ENCODE data around the gene REELD1. TPM values are rescaled to one million over a fixed set of nuclear protein-coding genes. Genes with fewer than 3 reads are reported as not detected.
A peak's percentile ranks its signal among the peaks of the same experiment; 100 is the strongest.

REELD1 gene
- not detected in 2 replicates for polyA plus RNA-seq (2014; cell fraction: cytosol; rRNA removed)
- not detected in 2 replicates for polyA plus RNA-seq (2014; cell fraction: nucleus; rRNA removed)

DNA sequence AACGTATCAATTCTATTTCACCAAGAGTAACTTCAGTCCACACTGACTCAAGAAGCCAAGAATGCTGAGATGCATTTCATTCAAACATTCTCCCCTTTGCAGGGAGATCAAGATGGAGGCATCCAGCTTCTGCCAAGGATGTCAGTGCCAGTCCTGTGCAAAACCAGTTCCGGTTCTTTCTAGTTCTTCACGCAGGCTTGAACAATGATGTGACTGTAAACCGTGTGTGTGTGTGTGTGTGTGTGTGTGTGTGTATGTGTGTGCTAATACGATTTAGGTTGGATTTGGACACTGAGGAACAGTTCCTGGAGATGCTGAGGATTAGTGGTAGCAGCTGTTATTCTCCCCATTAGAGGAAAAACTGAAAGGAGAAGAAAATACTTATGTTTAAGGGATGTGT is at the start of gene REELD1:
REELD1 (plus strand) TSS at position 301 of the 400 bp plus-strand sequence. CDS start 2,415 bp downstream, outside the sequence.
- DNase-seq (ENCODE audit: low spot score) = no peak

DNA sequence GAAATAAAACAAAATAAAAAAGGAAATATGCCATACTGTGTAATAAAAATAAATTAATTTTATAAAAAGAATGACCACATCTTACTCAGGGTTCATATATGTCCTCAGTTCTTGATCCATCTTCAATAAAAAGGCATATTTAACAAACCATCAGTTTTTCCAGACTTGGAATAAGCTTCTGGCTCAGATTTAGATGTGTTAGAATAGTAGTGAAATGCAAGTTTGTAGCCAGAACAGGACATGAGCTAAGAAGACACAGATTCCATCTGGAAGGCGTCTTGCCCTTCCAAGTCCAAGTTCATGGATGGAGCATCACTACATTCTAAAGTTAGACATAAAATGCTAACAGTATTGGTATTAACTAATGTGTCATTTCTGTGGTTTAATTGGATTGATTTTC is 49.1 kb upstream of the REELD1 start:
- no peak for DNase-seq (ENCODE audit: low spot score)

DNA sequence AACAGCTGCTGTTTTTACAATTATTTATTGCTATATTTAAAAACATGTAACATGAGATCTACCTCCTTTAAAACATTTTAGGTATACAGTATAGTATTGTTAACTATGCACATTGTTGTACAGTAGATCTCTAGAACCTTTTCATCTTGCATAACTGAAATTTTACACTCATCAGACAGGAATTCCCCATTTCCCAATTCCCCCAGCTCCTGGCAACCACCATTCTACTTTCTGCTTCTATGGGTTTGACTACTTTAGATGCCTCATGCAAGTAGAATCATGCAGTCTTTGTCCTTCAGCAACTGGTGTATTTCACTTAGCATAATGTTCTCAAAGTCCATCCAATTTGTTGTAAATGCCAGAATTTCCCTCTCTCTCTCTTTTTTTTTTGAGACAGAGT is 48.5 kb upstream of the REELD1 start:
- DNase-seq (ENCODE audit: low spot score) = no peak

DNA sequence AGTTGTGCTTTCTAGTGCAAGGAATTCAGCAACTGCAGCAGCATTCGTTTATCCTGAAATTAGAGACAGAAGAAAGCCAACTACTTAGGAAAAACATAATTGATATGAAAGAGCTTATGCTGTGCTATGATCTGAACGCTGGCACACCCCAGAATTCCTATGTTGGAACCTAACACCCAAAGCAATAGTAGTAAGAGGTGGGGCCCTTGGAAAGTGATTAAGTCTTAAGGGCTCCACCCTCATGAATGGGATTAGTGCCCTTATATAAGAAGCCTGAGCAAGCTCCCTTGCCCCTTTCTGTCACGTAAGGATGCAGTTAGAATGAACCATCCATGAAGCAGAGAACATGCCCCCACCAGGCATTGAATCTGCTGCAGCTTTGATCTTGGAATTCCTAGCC is 44.2 kb upstream of the REELD1 start:
- no peak for DNase-seq (ENCODE audit: low spot score)

DNA sequence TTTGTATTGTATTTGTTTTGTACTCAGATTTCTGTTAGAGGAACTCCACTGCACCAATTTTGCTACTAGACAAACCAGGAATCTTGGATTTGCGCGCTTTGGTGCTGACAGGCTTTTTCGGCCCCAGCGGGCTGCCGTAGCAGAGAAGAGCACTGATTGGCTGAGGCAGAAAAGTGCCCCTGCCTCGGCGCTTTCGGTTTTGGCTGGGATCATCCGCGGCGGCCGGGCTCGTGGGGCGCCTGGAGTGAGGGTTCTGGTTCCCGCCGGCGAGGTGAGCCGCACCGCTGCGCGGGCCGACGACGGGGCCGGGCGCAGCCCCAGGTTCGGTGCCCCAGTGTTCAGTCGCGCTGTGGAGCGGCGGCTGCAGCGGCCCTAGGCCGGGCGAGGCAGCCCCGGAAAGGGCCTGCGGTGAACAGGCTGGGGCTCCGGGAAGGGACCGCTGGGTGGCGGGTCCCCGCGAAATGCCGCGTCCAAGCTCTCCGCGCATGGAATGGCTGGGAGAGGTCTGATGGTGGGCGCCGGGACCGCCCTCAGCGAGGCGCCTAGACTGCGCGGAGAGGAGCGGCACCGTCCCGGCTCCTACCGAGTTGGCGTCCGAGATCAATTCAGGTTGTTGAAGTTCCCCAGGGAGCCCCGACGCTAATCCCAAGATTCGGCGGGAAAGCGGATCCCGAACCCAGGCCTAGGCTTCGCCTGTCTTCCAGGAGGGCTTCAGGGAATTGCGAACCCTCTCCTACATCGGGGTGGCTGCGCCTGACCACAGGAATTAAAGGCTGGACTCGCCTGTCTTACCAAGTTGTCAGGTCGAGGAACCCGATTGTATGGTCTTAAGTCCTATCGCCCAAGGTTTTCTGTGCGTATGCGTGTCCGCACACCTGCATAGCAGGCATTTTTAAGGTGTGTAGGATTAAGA is 38.5 kb upstream of the REELD1 start, which contains the start of gene LSM6:
LSM6 (plus strand) TSS at position 178 of the 913 bp plus-strand sequence. CDS start 7,204 bp downstream, outside the sequence.
- DNase-seq (ENCODE audit: low spot score) = peak; percentile 82

DNA sequence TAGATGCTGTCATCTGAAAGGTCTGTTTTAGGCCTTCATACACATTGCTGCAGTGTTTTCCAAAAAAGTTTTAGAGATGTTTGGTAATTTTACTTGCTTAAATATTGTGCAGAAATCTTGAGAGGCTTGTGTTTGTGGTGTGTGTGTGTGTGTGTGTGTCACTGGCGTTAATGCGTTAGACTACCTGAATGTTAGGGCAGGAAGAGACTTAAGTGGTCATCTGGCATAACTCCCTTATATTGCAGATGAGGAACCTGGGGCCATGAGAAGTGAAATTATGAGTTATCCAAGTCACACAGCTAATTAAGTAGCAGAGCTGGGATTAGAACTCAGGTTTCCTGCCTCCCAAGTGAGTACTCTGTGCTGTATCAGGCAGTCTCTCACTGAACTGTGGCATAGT is 37.4 kb upstream of the REELD1 start:
- DNase-seq (ENCODE audit: low spot score) = no peak

DNA sequence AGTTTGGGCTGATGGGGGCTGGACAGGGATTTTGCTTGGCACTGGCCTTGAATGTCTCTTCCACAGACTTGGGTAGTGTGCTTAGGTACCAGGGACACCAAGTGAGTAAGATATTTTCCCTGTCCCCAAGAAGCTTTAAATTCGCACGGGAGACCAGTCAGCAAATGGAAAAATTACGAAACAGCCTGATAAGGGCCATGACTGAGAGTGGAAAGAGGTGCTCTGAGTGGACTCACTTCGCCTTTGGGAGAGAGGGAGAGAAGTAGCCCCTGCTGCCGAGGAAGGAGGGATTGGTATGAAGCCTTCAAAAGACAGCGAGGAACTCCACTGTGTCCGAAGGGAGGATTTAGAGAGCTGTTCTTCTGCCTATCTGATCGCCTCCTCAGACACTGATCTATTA is 36.2 kb upstream of the REELD1 start:
- no peak for DNase-seq (ENCODE audit: low spot score)

DNA sequence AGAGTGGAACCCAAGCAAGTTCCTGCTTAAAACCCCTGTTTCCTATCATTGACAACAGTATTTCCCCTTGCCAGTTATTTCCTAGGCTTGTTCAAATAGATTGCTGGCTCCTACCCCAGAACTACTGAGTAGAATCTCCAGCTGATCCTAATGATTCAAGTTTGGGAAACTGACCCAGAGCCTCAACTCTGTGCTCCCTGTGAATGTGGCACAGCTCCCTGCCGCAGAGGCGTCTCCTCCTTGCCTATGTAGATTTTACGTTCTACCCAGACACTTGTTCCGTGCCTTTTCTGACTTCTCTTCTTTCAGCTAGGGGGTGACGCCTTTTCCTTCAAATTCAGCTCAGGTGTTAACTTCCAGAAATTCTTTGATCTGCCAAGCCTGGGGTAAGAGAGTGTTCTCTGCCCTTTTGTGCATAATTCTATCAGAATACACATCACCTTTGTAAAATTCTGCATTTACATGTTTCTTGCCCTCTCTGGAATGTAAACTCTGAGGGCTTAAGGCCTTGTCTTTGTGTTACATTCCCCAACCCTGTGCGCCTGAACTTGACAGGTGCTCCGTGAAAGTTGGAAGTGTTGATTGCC is 34.5 kb upstream of the REELD1 start:
- no peak for DNase-seq (ENCODE audit: low spot score)

DNA sequence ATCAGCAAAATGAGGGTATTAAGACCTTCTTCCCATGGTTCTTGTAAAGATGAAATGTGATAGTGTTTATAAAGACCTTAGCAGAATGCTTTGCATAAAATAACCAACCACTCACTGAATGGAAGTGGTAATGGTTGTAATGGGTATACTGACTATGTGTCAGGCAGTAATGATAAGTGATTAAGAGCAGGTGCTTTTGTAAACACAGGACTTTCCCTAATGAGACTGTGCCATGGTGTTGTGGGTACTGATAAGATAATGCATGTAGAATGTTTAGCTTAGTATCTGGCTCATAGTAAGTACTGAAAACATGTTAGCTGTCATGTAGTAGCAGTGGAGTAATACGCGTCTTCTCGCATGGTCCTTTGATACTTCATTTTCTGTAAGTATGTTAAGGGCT is 31.9 kb upstream of the REELD1 start:
- no peak for DNase-seq (ENCODE audit: low spot score)

DNA sequence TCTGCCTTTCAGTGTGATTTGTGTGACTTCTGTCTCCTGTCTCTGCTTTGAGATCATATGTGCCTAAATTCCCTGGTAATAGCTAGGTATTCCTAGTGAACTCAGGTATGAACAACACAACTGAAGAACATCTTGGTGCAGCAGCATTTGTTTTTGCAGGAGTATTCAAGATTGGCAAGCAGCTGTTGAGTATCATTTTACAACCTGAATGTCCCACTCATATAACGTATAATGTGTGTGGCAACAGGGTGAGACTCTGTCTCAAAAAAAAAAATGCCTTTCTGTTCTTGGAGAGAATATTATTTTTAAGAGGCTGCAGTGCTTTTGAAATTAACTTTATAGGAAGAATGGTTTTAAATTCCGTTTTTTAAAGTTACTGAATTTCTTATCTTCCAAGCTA is 31.1 kb upstream of the REELD1 start:
- no peak for DNase-seq (ENCODE audit: low spot score)

DNA sequence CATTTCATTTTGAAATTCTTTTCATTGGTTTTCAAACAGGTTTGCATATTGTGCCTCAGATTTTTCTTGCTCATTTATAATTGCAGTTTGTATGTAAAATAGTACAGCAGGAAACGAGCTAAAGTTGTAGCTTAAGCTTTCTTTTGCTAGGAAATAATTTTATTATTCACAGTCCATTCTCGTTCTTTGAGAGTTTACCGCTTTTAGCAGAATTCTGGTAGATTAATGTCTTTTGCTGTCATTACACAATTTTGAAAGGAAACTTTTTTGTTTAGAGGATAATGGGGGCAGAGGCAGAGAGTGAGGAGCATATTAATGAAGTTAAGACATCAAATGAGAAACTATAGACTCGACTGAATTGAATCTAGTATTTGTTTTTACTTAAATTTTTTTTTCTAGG is 28.3 kb upstream of the REELD1 start:
- DNase-seq (ENCODE audit: low spot score) = no peak

DNA sequence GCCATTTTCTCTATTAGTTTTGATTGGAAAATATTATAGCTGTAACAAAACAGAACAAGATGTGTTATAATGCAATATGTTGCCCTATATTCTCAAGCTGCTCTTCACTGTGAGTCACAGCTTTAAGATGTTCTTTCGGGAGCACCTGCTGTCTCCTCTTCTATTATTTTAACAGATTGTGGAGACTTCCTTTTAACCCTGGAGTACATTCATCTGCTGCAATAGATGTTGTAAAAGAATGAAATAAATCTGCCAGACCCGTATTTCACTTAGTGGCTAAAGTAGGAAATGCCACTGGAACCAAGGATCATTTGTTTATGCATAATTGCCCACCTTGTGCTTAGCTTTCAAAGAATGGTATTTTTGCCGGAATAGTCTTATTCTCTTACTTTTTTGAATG is 27.7 kb upstream of the REELD1 start:
- DNase-seq (ENCODE audit: low spot score) = no peak

DNA sequence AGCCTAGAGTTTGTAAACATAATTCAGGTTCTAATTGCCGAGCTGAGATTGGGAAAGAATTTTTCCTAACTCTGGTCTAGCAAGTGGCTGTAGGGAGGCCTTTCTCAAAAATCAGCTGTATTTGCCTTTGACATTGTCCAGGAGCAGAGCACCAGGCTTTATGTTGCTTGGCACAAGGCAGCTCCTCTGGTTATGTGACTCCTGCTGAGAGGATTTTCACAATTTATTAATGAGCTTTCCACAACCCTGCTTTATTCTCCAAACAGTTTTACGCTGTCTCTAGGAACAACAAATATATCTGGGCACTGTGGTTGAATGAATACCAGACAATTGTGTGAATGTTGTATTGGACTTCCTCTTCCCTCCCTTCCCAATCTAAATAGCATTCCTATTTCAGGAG is 23.9 kb upstream of the REELD1 start:
- DNase-seq (ENCODE audit: low spot score) = no peak

DNA sequence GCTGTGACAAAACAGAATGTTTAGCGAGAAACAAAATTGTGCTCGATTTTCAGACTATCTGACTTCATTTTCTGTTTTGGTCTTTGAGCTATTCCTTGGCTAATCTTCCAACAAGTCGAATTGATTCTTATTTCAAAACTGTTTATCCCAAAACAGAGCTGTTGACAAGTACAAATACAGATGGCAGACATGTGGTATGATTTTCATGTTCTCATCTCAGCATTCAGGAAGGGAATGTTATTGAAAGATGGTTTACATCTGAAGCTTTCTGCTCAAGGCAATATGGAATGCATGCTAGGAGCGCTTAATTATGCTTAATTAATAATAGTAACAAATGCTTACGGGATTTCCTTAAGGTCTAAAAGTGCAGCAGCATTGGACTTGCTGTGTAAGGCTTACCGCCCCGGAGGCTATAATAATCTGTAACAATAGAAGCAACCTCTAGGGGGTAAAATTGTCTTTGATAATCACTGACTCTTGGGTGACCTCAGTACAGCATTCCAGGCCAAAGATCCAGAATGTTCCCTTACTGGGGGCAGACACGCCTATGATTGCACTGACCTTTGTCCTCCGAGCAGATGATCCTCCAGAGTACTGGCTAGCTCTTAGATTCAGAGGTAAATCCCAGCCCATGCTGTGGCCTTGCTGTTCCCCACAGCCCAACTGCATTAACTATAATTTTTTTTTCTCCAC is 22.4 kb upstream of the REELD1 start:
- no peak for DNase-seq (ENCODE audit: low spot score)

DNA sequence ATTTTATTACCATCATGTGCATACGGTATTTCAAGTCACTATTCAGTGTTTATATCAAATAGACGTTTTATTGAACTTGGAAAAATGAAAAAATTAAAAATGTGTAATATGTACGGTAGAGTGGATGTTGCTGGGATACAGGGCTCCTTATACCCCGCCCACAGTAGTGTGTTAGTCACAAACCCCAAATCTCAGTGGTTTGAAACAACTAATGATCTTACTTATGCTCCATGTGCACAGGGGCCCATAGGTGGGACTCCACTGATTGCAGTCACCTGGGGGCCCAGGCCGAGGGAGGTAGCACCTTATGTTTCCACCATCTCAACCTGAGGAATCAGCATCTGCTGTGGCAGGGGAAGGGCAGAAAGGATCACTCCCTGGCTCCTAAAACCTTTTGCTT is 20.7 kb upstream of the REELD1 start:
- no peak for DNase-seq (ENCODE audit: low spot score)

DNA sequence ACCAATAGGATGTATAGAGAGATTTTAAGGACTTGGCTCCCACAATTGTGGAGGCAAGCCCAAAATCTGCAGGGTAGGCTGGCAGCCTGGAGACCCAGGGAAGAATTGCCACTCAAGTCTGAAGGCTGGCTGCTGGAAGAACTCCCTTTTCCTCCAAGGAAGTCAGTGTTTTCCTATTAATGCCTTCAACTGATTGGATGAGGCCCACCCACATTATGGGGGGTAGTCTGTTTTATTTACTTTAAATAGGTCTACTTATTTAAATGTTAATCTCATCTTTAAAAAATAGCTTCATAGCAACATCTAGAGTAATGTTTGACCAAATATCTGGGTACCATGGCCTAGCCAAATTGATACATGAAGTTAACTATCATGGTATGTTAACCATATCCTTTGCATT is 20.1 kb upstream of the REELD1 start:
- no peak for DNase-seq (ENCODE audit: low spot score)

DNA sequence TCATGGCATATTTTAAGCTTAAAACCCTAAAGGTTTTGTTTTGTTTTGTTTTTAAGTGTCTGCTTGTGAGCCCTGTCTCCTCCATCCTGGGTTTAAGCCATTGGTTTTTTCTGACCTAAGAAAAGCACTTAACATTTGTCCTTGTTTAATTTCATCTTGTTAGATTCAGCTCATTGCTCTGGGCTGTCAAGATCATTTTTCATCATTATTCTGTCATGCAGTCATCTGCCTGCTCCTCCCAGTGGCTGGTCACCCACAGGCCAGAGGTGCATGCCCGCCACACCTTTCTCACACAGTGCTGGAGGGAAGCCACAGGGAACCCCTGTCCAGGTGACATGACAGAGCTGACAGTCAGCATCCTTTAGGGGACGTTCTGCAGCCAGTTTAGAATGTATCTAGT is 11.7 kb upstream of the REELD1 start:
- DNase-seq (ENCODE audit: low spot score) = peak; percentile 60

DNA sequence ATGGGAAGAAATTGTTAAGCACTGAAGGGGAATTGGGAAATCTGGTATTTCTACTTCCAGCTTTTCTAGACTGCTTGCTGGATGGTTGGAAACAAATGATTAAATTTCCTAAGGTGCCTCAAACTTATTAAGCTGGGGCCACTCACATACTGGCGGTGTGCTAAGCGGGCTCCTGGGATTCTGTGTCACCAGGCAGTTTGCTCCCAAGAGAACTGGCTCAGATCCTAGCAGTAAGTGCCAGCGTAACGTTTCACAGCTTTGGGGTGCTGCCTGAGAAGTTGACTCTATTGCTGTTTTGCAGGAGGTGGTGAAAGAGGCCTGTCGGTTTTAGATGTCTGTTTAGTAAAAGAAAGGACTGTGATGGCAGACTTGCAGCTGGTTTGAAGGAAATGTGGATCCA is 6.9 kb upstream of the REELD1 start:
- no peak for DNase-seq (ENCODE audit: low spot score)

DNA sequence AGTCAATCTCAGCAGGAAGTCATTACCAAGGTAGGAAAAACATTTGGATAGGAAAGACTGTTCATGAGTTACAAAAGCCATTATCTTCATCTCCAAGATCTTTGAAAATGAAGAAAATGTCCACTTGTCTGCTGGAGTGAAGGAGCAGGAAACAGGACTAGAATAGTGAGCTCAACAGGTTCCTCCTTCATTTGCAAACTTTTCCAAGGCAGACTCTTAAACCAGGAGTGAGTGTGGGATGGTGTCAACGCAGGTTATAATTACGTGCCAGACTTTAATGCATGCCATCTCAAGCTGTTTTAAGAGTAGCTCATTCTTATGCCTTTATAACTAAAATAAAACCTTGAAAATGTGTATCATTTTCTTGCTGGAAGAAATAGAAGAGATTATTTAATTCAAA is 3.4 kb upstream of the REELD1 start:
- no peak for DNase-seq (ENCODE audit: low spot score)

DNA sequence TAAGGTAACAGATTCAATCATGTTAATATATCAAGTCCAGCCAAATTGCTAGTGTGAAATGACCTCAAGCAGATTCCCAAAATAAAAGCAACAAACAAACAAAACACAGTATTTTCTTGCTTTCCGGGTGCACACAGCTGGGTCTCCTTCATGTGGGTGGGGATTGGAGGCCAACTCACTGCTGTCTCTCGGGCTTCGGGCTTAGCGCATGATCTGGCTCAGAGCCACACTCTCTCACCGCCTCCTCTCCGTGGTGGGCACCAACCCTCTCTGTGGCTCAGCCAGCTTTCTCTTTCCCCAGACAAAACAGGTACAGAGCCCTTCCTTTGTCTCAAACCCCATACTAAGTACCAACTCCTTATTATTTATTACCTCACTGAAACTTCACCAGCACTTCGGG is 2.9 kb upstream of the REELD1 start:
- DNase-seq (ENCODE audit: low spot score) = no peak

DNA sequence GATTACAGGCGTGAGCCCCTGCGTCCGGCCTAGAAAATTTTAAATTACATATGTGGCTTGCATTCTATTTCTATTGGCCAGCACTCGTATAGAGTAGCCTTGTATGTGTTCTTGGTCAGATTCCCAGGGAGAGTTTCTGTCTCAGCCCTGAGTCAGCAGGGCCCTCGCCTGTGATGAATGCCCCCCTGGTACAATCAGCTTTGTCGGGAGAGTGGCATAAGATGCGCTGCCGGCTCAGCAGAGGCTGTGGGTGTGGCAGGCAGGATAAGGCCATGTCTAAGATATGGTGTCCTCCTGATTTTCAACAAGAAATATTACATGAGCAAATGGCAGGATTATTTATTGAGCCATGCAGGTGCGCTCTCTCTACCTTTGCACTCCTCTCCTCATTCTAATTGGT is 1.6 kb upstream of the REELD1 start:
- DNase-seq (ENCODE audit: low spot score) = no peak

DNA sequence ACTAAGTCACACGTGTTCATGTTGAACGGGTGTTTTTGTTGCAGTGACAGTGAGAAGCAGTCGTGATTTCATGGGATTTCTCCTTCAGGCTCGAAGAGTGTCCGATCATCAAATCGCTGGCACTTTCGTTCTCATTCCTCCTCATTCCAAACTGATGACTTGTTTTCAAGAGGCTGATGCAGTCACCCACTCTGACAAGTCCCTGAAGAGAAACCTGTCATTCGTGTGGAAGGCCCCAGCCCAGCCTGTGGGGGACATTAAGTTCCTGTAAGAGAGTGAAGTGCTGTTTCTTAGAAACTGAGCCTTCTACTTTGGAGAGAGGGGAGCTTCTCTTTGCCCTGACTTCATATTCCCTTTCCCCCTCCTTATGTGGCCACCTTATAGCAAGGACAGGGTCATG is 8.0 kb downstream of the REELD1 start:
- DNase-seq (ENCODE audit: low spot score) = no peak
